Sciatic nerve (tissue), 2 donors: ENCODE data around the gene PRKCD. TPM values are rescaled to one million over a fixed set of nuclear protein-coding genes. Genes with fewer than 3 reads are reported as not detected.

Experiments used
- ATAC-seq: fragments of 200-7000 bp; cut with Tn5 transposase; one replicate; pipeline ENCODE4 v1.9.1; 2020; ENCODE audit warnings: mild to moderate bottlenecking, moderate library complexity
- DNase-seq: peaks from one replicate; pipeline ENCODE4 v3.0.0-alpha.2; 2020; ENCODE audit warnings: low spot score
- intact Hi-C: fragments of 100-400 bp; cut with DNase I; formaldehyde crosslinking; loops from one replicate; pipeline ENCODE4 v1.14.2; 2022
- total RNA-seq: library from RNA; stranded (reverse); fragmentation: NEBNext Ultra II Directional; extraction: Animal tissue kit (Norgen Biotek cat#: 25700); gene quantifications from one replicate; pipeline ENCODE4 v1.2.1, GENCODE V29; 2021
- donor health status: DM: no; HTN: no; CAD: no.
- donor health status: DM: no; HTN: no; CAD: no.

The PRKCD gene
- total RNA-seq, 1 donor from 2014 or later = 30.3 TPM

- intact Hi-C loops = no loop called here
- no peak for ATAC-seq
- DNase-seq = no peak
These were observed 62.0 kb downstream of the PRKCD start for GRCh38 chr3:53223025-53223424.

DNA sequence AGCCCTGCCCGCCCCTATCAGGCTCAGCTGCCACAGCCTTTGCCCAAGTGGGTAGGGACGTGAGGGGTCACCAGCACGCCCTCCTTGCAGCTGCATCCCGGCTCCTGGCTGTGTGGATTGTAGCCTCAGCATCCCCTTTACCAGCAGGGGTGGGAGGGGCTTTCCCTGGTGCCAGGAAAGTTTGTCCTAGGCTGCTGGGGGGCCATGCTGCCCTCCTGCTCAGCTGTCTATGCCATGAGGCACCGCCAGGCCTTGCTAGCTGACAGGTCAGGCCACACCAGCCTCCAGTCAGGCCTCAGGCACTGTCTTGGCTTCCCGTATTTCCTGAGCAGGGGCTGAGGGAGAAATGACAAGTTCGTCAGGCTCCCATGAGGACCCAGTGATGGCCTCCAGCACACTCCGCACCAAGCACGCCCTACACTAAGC lies 62.5 kb downstream of the PRKCD start:
- no peak for DNase-seq
- peak; percentile 8 for ATAC-seq
- intact Hi-C loops = no loop called here

DNA sequence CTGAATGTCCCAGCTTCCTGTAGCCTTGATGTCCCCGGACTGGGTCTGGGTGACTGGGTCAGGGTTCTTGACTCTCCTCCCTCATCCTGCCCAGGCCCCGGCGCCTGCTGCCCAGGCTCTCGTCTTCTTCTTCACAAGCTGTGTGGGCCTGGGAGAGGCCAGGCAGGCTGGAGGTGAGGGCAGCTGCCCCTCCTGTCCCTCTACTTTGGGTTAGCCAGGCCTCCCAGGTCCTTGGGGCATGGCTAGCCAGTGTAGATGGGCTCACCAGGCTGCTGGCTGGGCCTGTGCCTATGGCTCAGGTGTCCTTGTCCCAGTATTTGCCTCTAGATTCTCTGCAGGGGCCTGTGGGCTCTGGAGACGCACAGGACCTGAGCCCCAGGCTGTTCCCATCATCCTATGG lies 63.0 kb downstream of the PRKCD start:
- DNase-seq = peak; percentile 42

GRCh38 chr3:53224536-53224935 lies 63.5 kb downstream of the PRKCD start:
- intact Hi-C loops = no loop called here
- DNase-seq = peak; percentile 41
- no peak for ATAC-seq

More for the DNA sequence above, 63.0 kb downstream of the PRKCD start:
- peak; percentile 17 for ATAC-seq
- intact Hi-C loops = no loop called here

GRCh38 chr3:53225181-53225580 lies 64.2 kb downstream of the PRKCD start:
- peak; percentile 45 for DNase-seq
- intact Hi-C loops = no loop called here

GRCh38 chr3:53225651-53226050 lies 64.6 kb downstream of the PRKCD start:
- intact Hi-C loops = no loop called here

More at GRCh38 chr3:53225181-53225580, 64.2 kb downstream of the PRKCD start:
- ATAC-seq = no peak

GRCh38 chr3:53226142-53226840 lies 65.3 kb downstream of the PRKCD start:
- intact Hi-C loops = no loop called here
- DNase-seq = no peak
- ATAC-seq = no peak

More at GRCh38 chr3:53225651-53226050, 64.6 kb downstream of the PRKCD start:
- no peak for ATAC-seq
- no peak for DNase-seq

- ATAC-seq = no peak
- no peak for DNase-seq
- intact Hi-C loops = no loop called here
These were observed 65.9 kb downstream of the PRKCD start for GRCh38 chr3:53226841-53227407.

GRCh38 chr3:53227993-53228885 lies 67.2 kb downstream of the PRKCD start:
- ATAC-seq (no peak), DNase-seq (peak; percentile 45)
- intact Hi-C loops = no loop called here

- intact Hi-C loops = no loop called here
- no peak for ATAC-seq
These were observed 68.2 kb downstream of the PRKCD start for GRCh38 chr3:53229171-53229570.

GRCh38 chr3:53229606-53230005 lies 68.6 kb downstream of the PRKCD start:
- DNase-seq (no peak), ATAC-seq (no peak)
- intact Hi-C loops = no loop called here

More at GRCh38 chr3:53229171-53229570, 68.2 kb downstream of the PRKCD start:
- DNase-seq = peak; percentile 55

DNA sequence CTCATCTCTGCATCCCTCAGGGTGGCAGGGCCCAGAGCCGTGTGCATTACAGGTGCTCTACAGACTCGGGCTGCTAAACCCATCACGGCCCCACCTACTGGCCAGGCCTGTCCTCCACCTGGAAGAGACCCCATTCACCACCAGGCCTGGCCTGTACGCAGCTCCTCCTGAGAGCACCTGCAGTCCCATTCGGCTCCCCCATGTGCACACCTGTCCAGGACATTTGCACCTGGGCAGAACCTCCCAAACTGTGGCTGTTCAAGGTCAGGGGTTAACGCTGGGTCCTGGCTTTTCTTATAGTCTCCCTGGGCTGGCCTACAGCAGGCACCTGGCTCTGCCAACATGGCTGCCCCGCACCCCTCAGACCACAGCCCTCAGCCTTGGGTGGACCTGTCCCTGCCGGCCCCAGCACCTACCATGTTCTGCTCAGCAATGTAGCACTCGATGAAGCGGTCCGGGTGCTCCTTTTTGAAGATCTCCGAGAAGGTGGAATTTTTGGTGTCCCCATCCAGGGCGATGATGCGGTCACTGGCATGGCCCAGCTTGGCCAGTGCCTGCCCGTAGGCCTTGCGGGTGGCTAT lies 69.1 kb downstream of the PRKCD start:
- no peak for DNase-seq
- intact Hi-C loops = no loop called here

GRCh38 chr3:53230789-53231188 lies 69.8 kb downstream of the PRKCD start:
- no peak for ATAC-seq
- intact Hi-C loops = no loop called here
- DNase-seq = no peak

More for the DNA sequence above, 69.1 kb downstream of the PRKCD start:
- ATAC-seq = no peak

GRCh38 chr3:53231532-53232511 lies 70.8 kb downstream of the PRKCD start:
- ATAC-seq = no peak
- DNase-seq = no peak
- intact Hi-C loops = no loop called here

DNA sequence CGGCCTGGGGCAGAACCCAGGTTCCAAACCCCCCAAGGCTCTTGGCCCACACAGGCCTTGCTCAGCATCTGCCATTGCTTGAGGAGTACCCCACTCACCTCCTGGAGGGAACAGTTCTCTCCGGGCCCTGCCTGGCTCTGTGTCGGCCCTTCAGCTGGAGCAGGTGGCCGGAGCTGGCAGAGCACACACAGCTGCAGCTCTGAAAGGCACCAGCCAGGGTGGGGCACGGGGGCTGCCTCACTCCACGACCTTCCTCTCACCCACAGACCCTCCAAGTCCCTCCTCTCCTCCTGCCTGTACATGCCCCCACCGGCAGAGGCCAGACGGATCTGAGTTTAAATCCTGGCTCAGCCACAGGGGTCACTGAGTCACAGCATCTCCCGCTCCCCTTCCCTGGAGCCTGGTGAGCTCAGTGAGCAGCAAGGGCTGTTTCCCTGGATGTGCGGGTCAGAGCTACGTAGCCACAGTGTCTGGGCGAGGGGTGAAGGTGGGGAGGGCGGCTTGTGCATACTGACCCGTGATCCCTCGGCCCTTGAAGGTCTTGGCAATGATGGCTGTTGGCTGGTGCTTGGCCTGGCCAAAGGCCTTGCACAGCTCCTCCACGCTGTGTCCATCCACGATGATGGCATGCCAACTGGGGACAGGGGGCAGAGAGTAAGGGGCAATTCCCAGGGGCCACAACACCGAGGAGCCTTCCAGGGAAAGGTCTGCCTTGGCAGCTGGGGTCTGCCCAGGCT lies 71.8 kb downstream of the PRKCD start:
- no peak for DNase-seq
- intact Hi-C loops = no loop called here
- ATAC-seq = peak; percentile 39

- DNase-seq (no peak), ATAC-seq (no peak)
- intact Hi-C loops = no loop called here
These were observed 73.3 kb downstream of the PRKCD start for GRCh38 chr3:53234130-53234840.

- ATAC-seq (no peak), DNase-seq (no peak)
- intact Hi-C loops = no loop called here
These were observed 73.8 kb downstream of the PRKCD start for GRCh38 chr3:53234841-53235232.
